PC-3 (cell line): ENCODE data around the gene GBE1.

Experiments used
- CTCF ChIP-seq: fragments of 300-600 bp; sonication (generic); conservative IDR thresholded peaks from 2 replicates; pipeline ENCODE4 v1.5.1; 2017; ENCODE audit warnings: antibody characterized with exemption, low read depth, mild to moderate bottlenecking, low read length
- EZH2 ChIP-seq: fragments of 300-600 bp; sonication (generic); IDR thresholded peaks from one replicate; pipeline ENCODE4 v1.6.1; 2017; ENCODE audit warnings: antibody characterized with exemption, mild to moderate bottlenecking, low read length; ENCODE audit not compliant: unreplicated experiment
- EZH2phosphoT487 ChIP-seq: fragments of 300-600 bp; sonication (generic); IDR thresholded peaks from 2 replicates; pipeline ENCODE4 v1.6.1; 2018; ENCODE audit warnings: mild to moderate bottlenecking, antibody characterized with exemption, low read length, borderline replicate concordance

DNA sequence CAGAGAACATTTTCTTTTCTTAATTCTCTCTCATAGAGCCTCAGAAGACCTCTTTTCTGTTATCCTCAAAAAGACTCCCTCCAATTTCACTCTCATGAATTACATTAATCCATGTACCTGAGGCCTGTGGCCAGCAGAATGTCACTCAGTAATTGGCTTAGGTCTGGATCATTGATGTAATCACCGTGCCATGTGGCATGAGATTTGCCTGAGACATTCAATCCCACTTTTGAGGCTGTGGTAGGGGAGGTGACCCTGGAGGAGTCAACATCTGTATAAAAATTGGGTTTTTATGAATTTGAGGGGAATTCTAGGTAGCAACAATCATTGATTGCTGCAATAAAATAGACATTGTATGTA, 295.3 kb downstream of the GBE1 start:
- TF ChIP-seq CTCF (no peak), EZH2phosphoT487 (no peak), EZH2 (no peak)
